Panc1 (cell line): ENCODE data around the gene RASA4B. TPM values are rescaled to one million over a fixed set of nuclear protein-coding genes. Genes with fewer than 3 reads are reported as not detected.

Source experiments
- ATAC-seq: fragments of 200-7000 bp; cut with Tn5 transposase; 2 replicates; pipeline ENCODE4 v1.9.1; 2020; ENCODE audit warnings: mild to moderate bottlenecking, moderate library complexity
- BruUV-seq: library from RNA; stranded (reverse); fragments of 400-500 nt; replicated peaks from 2 replicates; lab custom pipeline; 2021; lab: Mats Ljungman, UMichigan
- CTCF ChIA-PET: fragments of 300-600 bp; sonication (Branson Sonifier 250); formaldehyde crosslinking; loops from one replicate; lab custom pipeline; 2022; ENCODE audit warnings: antibody characterized with exemption; lab: Charles Lee
- POLR2A ChIA-PET: fragments of 300-600 bp; sonication (Branson Sonifier 250); formaldehyde crosslinking; loops from one replicate; lab custom pipeline; 2022; ENCODE audit warnings: antibody characterized with exemption; lab: Charles Lee
- DNase-seq: peaks from one replicate; pipeline ENCODE4 v3.0.0-alpha.2; 2010; ENCODE audit warnings: low read depth, low spot score
- H3K27ac ChIP-seq: 2 replicates; pipeline ENCODE4 v1.5.1; 2011; ENCODE audit warnings: mild to moderate bottlenecking, low read length, inconsistent platforms
- H3K27me3 ChIP-seq: fragments of 200-500 bp; sonication (Bioruptor generic); 2 replicates; pipeline ENCODE4 v1.6.0; 2014; ENCODE audit warnings: low read length, inconsistent platforms; ENCODE audit not compliant: control insufficient read depth, insufficient read depth
- H3K36me3 ChIP-seq: fragments of 200-500 bp; sonication (Bioruptor generic); 2 replicates; pipeline ENCODE4 v1.5.1; 2014; ENCODE audit warnings: inconsistent platforms, mild to moderate bottlenecking, low read length, moderate library complexity; ENCODE audit not compliant: control insufficient read depth, insufficient read depth
- H3K4me1 ChIP-seq: 2 replicates; pipeline ENCODE4 v1.5.1; 2011; ENCODE audit warnings: inconsistent platforms, mild to moderate bottlenecking, low read length, moderate library complexity; ENCODE audit not compliant: control insufficient read depth, insufficient read depth
- H3K4me3 ChIP-seq, 2 experiments: 2 replicates each; pipeline ENCODE4 v1.5.1; 2011 to 2012; ENCODE audit warnings: low read depth in 2 of 2, low read length in 2 of 2, mild to moderate bottlenecking in 2 of 2, inconsistent platforms in 1 of 2, moderate library complexity in 1 of 2
- H3K9me3 ChIP-seq: fragments of 200-500 bp; sonication (Bioruptor generic); 2 replicates; pipeline ENCODE4 v1.5.1; 2014; ENCODE audit warnings: low read depth, mild to moderate bottlenecking, inconsistent platforms, low read length, moderate library complexity; ENCODE audit not compliant: control insufficient read depth, insufficient read depth
- POLR2AphosphoS5 ChIP-seq: IDR thresholded peaks from 2 replicates; pipeline ENCODE4 v1.6.1; 2012; ENCODE audit warnings: mild to moderate bottlenecking, low read depth, low read length, moderate library complexity
- SIN3A ChIP-seq: IDR thresholded peaks from 2 replicates; pipeline ENCODE4 v1.6.1; 2012; ENCODE audit warnings: low read depth, mild to moderate bottlenecking, low read length, moderate library complexity, borderline replicate concordance; ENCODE audit not compliant: insufficient read depth
- TCF7L2 ChIP-seq: IDR thresholded peaks from 2 replicates; pipeline ENCODE4 v1.6.1; 2011; ENCODE audit warnings: mild to moderate bottlenecking, low read depth, low read length, inconsistent platforms
- in situ Hi-C: cut with HindIII; loops from 2 replicates; pipeline ENCODE4 v1.10.0; 2016; ENCODE audit warnings: low sequenced_read_pairs, low pct_unique_long_range_greater_than_20kb
- intact Hi-C: fragments of 100-400 bp; cut with micrococcal nuclease; formaldehyde crosslinking; loops from one replicate; pipeline ENCODE4 v1.10.0; 2022; ENCODE audit not compliant: unreplicated experiment
- total RNA-seq: library from RNA; stranded (reverse); gene quantifications from one replicate; pipeline ENCODE4 v1.2.1, GENCODE V29; 2021; ENCODE audit not compliant: unreplicated experiment
- TF ChIP-seq, protein P1 (sequence below), 2 experiments: IDR thresholded peaks; 2 replicates each; pipeline ENCODE4 v1.6.1; 2011 to 2012; ENCODE audit warnings: low read depth in 2 of 2, control low read depth in 1 of 2, low read length in 1 of 2, mild to moderate bottlenecking in 1 of 2, moderate library complexity in 1 of 2; ENCODE audit not compliant: insufficient read depth in 1 of 2
- TF ChIP-seq, protein P2 (sequence below): fragments of 450-650 bp; IDR thresholded peaks from 2 replicates; pipeline ENCODE4 v1.5.1; 2017; ENCODE audit warnings: mild to moderate bottlenecking

Gene RASA4B
- total RNA-seq, 1 experiment from 2014 or later = 1.2 TPM

DNA sequence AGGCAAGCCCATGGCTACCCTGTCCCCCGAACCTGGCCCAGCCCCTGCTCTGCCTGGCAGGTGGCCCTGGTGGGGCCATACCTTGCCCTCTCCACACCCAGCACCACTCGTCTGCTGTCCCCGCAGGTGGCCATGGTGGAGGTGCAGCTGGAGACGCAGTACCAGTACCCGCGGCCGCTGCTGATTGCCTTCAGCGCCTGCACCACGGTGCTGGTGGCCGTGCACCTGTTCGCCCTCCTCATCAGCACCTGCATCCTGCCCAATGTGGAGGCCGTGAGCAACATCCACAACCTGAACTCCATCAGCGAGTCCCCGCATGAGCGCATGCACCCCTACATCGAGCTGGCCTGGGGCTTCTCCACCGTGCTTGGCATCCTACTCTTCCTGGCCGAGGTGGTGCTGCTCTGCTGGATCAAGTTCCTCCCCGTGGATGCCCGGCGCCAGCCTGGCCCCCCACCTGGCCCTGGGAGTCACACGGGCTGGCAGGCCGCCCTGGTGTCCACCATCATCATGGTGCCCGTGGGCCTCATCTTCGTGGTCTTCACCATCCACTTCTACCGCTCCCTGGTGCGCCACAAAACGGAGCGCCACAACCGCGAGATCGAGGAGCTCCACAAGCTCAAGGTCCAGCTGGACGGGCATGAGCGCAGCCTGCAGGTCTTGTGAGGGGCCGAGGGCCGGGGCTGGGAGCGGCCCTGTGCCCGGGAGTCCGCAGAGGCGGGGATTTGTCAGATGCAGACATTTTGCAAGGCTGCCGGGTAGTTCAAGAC, 71.0 kb downstream of the RASA4B start:
- POLR2A ChIA-PET = interaction anchor here (0.5 kb wide), 1 partner anchor 76 kb away, joined by 3 read pairs; no protein-coding TSS in a partner anchor
- no peak for ATAC-seq

DNA sequence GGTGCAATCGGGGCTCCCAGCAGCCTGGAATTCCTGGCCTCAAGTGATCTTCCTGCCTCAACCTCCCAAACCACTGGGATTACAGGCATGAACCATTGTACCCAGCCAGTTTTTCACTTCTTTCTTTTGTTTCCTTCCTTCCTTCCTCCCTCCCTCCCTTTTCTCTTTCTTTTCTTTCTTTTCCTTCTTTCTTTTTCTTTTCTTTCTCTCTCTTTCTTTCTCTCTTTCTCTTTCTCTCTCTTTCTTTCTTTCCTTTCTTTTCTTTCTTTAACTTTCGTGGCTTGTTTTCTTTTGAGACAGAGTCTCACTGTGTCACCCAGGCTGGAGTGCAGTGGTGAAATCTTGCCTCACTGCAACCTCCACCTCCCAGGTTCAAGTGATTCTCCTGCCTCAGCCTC, 71.9 kb downstream of the RASA4B start:
- H3K27ac ChIP-seq = no peak overlapping the region
- ATAC-seq (no peak), DNase-seq (no peak)
- no peak for TF ChIP-seq POLR2AphosphoS5
- TF ChIP-seq, protein P1, sequence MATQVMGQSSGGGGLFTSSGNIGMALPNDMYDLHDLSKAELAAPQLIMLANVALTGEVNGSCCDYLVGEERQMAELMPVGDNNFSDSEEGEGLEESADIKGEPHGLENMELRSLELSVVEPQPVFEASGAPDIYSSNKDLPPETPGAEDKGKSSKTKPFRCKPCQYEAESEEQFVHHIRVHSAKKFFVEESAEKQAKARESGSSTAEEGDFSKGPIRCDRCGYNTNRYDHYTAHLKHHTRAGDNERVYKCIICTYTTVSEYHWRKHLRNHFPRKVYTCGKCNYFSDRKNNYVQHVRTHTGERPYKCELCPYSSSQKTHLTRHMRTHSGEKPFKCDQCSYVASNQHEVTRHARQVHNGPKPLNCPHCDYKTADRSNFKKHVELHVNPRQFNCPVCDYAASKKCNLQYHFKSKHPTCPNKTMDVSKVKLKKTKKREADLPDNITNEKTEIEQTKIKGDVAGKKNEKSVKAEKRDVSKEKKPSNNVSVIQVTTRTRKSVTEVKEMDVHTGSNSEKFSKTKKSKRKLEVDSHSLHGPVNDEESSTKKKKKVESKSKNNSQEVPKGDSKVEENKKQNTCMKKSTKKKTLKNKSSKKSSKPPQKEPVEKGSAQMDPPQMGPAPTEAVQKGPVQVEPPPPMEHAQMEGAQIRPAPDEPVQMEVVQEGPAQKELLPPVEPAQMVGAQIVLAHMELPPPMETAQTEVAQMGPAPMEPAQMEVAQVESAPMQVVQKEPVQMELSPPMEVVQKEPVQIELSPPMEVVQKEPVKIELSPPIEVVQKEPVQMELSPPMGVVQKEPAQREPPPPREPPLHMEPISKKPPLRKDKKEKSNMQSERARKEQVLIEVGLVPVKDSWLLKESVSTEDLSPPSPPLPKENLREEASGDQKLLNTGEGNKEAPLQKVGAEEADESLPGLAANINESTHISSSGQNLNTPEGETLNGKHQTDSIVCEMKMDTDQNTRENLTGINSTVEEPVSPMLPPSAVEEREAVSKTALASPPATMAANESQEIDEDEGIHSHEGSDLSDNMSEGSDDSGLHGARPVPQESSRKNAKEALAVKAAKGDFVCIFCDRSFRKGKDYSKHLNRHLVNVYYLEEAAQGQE (IDR thresholded peaks at IDR 0.05; ENCODE audit: insufficient read depth in 1 of 2, low read depth in 2 of 2, low read length in 1 of 2) = no peak
- no peak for TF ChIP-seq TCF7L2
- no peak for TF ChIP-seq SIN3A
- TF ChIP-seq, protein P2, sequence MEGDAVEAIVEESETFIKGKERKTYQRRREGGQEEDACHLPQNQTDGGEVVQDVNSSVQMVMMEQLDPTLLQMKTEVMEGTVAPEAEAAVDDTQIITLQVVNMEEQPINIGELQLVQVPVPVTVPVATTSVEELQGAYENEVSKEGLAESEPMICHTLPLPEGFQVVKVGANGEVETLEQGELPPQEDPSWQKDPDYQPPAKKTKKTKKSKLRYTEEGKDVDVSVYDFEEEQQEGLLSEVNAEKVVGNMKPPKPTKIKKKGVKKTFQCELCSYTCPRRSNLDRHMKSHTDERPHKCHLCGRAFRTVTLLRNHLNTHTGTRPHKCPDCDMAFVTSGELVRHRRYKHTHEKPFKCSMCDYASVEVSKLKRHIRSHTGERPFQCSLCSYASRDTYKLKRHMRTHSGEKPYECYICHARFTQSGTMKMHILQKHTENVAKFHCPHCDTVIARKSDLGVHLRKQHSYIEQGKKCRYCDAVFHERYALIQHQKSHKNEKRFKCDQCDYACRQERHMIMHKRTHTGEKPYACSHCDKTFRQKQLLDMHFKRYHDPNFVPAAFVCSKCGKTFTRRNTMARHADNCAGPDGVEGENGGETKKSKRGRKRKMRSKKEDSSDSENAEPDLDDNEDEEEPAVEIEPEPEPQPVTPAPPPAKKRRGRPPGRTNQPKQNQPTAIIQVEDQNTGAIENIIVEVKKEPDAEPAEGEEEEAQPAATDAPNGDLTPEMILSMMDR = no peak
- H3K36me3 ChIP-seq = no peaks in the 10 kb centered on the region
- ChIA-PET CTCF (interaction anchor here (0.6 kb wide), 1 partner anchor 41 kb away, joined by 8 read pairs; no protein-coding TSS in a partner anchor), POLR2A (no interaction called here)
- H3K27me3 ChIP-seq = no peaks in the 10 kb centered on the region
- H3K4me3 ChIP-seq = no peak overlapping the region
- in situ Hi-C loops = no loop called here
- H3K4me1 ChIP-seq = peaks cover under 1% of the 10 kb centered on the region
- intact Hi-C loops = no loop called here
- no TSS peak for BruUV-seq
- H3K9me3 ChIP-seq = no peaks in the 10 kb centered on the region

More for the DNA sequence above, 71.0 kb downstream of the RASA4B start:
- H3K4me1 ChIP-seq = peaks cover 3% of the 10 kb centered on the region
- CTCF ChIA-PET = interaction anchor here (0.6 kb wide), 1 partner anchor 42 kb away, joined by 8 read pairs; no protein-coding TSS in a partner anchor
- intact Hi-C loops = no loop called here
- TF ChIP-seq, protein P2 = no peak
- no peak for TF ChIP-seq TCF7L2
- no peak for TF ChIP-seq POLR2AphosphoS5
- TF ChIP-seq, protein P1 (IDR thresholded peaks at IDR 0.05; ENCODE audit: insufficient read depth in 1 of 2, low read depth in 2 of 2, low read length in 1 of 2) = no peak
- TF ChIP-seq SIN3A = no peak
- no peaks in the 10 kb centered on the region for H3K36me3 ChIP-seq
- H3K27ac ChIP-seq = no peak overlapping the region
- no TSS peak for BruUV-seq
- in situ Hi-C loops = no loop called here
- no peak overlapping the region for H3K4me3 ChIP-seq
- H3K9me3 ChIP-seq = no peaks in the 10 kb centered on the region
- DNase-seq = no peak
- no peaks in the 10 kb centered on the region for H3K27me3 ChIP-seq
